DOHH2 (cell line): ENCODE results near the gene NSUN5.

Experiments
- H3F3A ChIP-seq: fragments of 200-600 bp; sonication (generic), shearing (Covaris generic); 2 replicates; pipeline ENCODE4 v1.6.0; 2016; ENCODE audit warnings: antibody characterized with exemption, mild to moderate bottlenecking; ENCODE audit not compliant: control insufficient read depth, insufficient read depth
- H3K27ac ChIP-seq: fragments of 200-600 bp; sonication (generic); 2 replicates; pipeline ENCODE4 v1.5.1; 2014; ENCODE audit warnings: low read depth, mild to moderate bottlenecking, low read length, moderate library complexity
- H3K27me3 ChIP-seq: fragments of 200-600 bp; sonication (generic); 2 replicates; pipeline ENCODE4 v1.6.1; 2014; ENCODE audit warnings: mild to moderate bottlenecking, low read length, mixed read lengths; ENCODE audit not compliant: control insufficient read depth
- H3K36me3 ChIP-seq: fragments of 200-600 bp; sonication (generic); 2 replicates; pipeline ENCODE4 v1.6.1; 2014; ENCODE audit warnings: mild to moderate bottlenecking, low read length, moderate library complexity, mixed read lengths; ENCODE audit not compliant: control insufficient read depth
- H3K4me1 ChIP-seq: fragments of 200-600 bp; sonication (generic); 2 replicates; pipeline ENCODE4 v1.6.1; 2014; ENCODE audit warnings: mild to moderate bottlenecking, low read length, mixed read lengths; ENCODE audit not compliant: control insufficient read depth
- H3K4me2 ChIP-seq: fragments of 200-600 bp; sonication (generic); 2 replicates; pipeline ENCODE4 v1.6.0; 2014; ENCODE audit warnings: mild to moderate bottlenecking, low read length, moderate library complexity
- H3K4me3 ChIP-seq: fragments of 200-600 bp; sonication (generic); 2 replicates; pipeline ENCODE4 v1.5.1; 2014; ENCODE audit warnings: mild to moderate bottlenecking, low read length, mixed read lengths
- H3K79me2 ChIP-seq: fragments of 200-600 bp; sonication (generic); 2 replicates; pipeline ENCODE4 v1.6.1; 2014; ENCODE audit warnings: mild to moderate bottlenecking, low read length, mixed read lengths; ENCODE audit not compliant: control insufficient read depth
- H3K9me2 ChIP-seq: fragments of 200-600 bp; sonication (generic); replicated peaks from 2 replicates; pipeline ENCODE4 v1.6.1; 2014; ENCODE audit warnings: mild to moderate bottlenecking, low read length, mixed read lengths; ENCODE audit not compliant: control insufficient read depth
- H3K9me3 ChIP-seq: fragments of 200-600 bp; sonication (generic); 2 replicates; pipeline ENCODE4 v1.6.1; 2014; ENCODE audit warnings: antibody characterized with exemption, low read length, mixed read lengths; ENCODE audit not compliant: control insufficient read depth, insufficient read depth
- H4K20me1 ChIP-seq: fragments of 200-600 bp; sonication (generic); 2 replicates; pipeline ENCODE4 v1.6.0; 2014; ENCODE audit warnings: low read depth, mild to moderate bottlenecking, antibody characterized with exemption, low read length, moderate library complexity; ENCODE audit not compliant: control insufficient read depth, insufficient read depth
- CTCF ChIP-seq: fragments of 200-600 bp; sonication (generic); IDR thresholded peaks from one replicate; pipeline ENCODE4 v1.5.1; 2014; ENCODE audit warnings: antibody characterized with exemption, mild to moderate bottlenecking, low read depth, low read length; ENCODE audit not compliant: poor library complexity, severe bottlenecking
- EZH2phosphoT487 ChIP-seq: fragments of 200-600 bp; sonication (generic); IDR thresholded peaks from 2 replicates; pipeline ENCODE4 v1.6.1; 2017; ENCODE audit warnings: borderline replicate concordance, mild to moderate bottlenecking, antibody characterized with exemption, low read length, moderate library complexity, mixed read lengths

The NSUN5 gene

GRCh38 chr7:73345951-73346350, 37.3 kb upstream of the NSUN5 start:
- Histone ChIP-seq H3K27ac (no peak overlapping the region), H3K4me3 (no peak overlapping the region), H3K9me3 (no peaks in the 10 kb centered on the region), H3K79me2 (no peaks in the 10 kb centered on the region), H3F3A (no peaks in the 10 kb centered on the region), H4K20me1 (no peaks in the 10 kb centered on the region), H3K4me2 (no peak overlapping the region), H3K4me1 (no peaks in the 10 kb centered on the region), H3K36me3 (no peaks in the 10 kb centered on the region), H3K27me3 (peaks cover 23% of the 10 kb centered on the region), H3K9me2 (no peaks in the 10 kb centered on the region)
- TF ChIP-seq EZH2phosphoT487 = no peak

GRCh38 chr7:73345538-73345937, 36.9 kb upstream of the NSUN5 start:
- H3K4me3 ChIP-seq = no peak overlapping the region
- no peak overlapping the region for H3K4me2 ChIP-seq
- H3K9me3 ChIP-seq = no peaks in the 10 kb centered on the region
- no peaks in the 10 kb centered on the region for H3K36me3 ChIP-seq
- TF ChIP-seq CTCF = no peak
- TF ChIP-seq EZH2phosphoT487 = no peak
- no peak overlapping the region for H3K27ac ChIP-seq
- no peaks in the 10 kb centered on the region for H3K4me1 ChIP-seq
- peaks cover 23% of the 10 kb centered on the region for H3K27me3 ChIP-seq
- no peaks in the 10 kb centered on the region for H4K20me1 ChIP-seq
- H3K79me2 ChIP-seq = no peaks in the 10 kb centered on the region
- H3F3A ChIP-seq = no peaks in the 10 kb centered on the region
- H3K9me2 ChIP-seq = no peaks in the 10 kb centered on the region

GRCh38 chr7:73343671-73344380, 35.2 kb upstream of the NSUN5 start:
- Histone ChIP-seq H3K4me3 (no peak overlapping the region), H3K4me2 (no peak overlapping the region), H3F3A (no peaks in the 10 kb centered on the region), H4K20me1 (no peaks in the 10 kb centered on the region), H3K27me3 (peaks cover 23% of the 10 kb centered on the region), H3K4me1 (no peaks in the 10 kb centered on the region), H3K9me2 (no peaks in the 10 kb centered on the region), H3K27ac (no peak overlapping the region), H3K79me2 (no peaks in the 10 kb centered on the region), H3K9me3 (no peaks in the 10 kb centered on the region), H3K36me3 (no peaks in the 10 kb centered on the region)
- TF ChIP-seq CTCF = no peak
- TF ChIP-seq EZH2phosphoT487 = no peak

GRCh38 chr7:73342645-73343044, 34.0 kb upstream of the NSUN5 start:
- Histone ChIP-seq H3K9me2 (no peaks in the 10 kb centered on the region), H3K4me1 (no peaks in the 10 kb centered on the region), H3K79me2 (no peaks in the 10 kb centered on the region), H3K36me3 (no peaks in the 10 kb centered on the region), H3K27me3 (peaks cover 19% of the 10 kb centered on the region), H3K4me3 (no peak overlapping the region), H3K4me2 (no peak overlapping the region), H3F3A (no peaks in the 10 kb centered on the region), H3K27ac (no peak overlapping the region), H3K9me3 (no peaks in the 10 kb centered on the region), H4K20me1 (no peaks in the 10 kb centered on the region)
- TF ChIP-seq EZH2phosphoT487 (no peak), CTCF (no peak)
